ENCODE results near the gene UBE2J2.

The UBE2J2 gene

GRCh38 chr1:1280782-1281481, 7.3 kb upstream of the UBE2J2 start:
- DNase-seq, result no peak

- no peak for DNase-seq
These were observed 5.4 kb upstream of the UBE2J2 start for GRCh38 chr1:1279028-1279427.

- no peak for DNase-seq
These were observed 5.0 kb upstream of the UBE2J2 start for GRCh38 chr1:1278620-1279019.

DNA sequence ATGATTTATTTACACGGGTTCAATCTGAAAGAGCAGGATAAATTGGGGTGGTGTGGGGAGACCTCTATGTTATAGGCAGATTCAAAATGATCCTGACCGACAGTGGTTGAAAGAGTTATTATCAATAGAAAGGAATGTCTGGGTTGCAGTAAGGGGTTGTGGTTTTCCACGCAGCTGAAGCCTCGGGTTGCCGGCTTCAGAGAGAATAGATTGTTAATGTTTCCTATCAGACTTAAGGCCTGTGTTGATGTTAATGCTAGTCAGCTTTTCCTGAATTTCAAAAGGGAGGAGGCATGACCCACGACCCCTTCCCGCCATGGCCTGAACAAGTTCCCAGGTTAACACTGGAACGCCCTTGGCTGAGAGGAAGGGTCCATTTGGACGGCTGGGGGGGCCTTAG, 2.2 kb upstream of the UBE2J2 start:
- DNase-seq, result no peak

DNA sequence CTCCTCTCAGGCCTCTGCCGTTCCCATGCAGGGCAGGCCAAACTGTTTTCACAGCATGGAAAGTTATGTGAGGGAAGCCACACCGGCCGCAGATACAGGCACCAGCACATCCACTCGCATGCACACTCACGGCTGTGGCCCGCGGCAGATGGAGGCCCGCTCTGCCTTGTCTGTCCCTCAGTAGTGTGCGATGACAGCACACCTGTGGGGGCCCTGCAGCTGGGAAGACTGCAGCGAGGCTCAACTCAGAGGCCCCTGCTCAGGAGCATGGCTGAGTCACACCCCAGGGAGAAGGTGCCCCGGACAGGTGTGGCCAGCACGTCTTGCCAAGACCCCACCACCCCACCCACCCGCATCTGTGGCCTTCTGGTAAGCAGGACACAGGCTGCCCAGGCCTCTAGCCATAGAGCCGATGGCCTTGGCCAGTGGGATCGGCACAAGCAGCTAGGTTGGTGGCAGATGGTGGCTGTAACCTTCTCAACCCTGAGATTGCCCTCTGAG, 1.3 kb upstream of the UBE2J2 start:
- DNase-seq, result no peak

- no peak for DNase-seq
These were observed 761 bp upstream of the UBE2J2 start for GRCh38 chr1:1274299-1274930.

- DNase-seq, result no peak
These were observed 494 bp downstream of the UBE2J2 start for GRCh38 chr1:1273209-1273511.

GRCh38 chr1:1272341-1273208, 1.1 kb downstream of the UBE2J2 start:
- DNase-seq, result no peak

GRCh38 chr1:1270813-1271212, 2.8 kb downstream of the UBE2J2 start:
- no peak for DNase-seq

- no peak for DNase-seq
These were observed 5.4 kb downstream of the UBE2J2 start for GRCh38 chr1:1268284-1268682.

DNA sequence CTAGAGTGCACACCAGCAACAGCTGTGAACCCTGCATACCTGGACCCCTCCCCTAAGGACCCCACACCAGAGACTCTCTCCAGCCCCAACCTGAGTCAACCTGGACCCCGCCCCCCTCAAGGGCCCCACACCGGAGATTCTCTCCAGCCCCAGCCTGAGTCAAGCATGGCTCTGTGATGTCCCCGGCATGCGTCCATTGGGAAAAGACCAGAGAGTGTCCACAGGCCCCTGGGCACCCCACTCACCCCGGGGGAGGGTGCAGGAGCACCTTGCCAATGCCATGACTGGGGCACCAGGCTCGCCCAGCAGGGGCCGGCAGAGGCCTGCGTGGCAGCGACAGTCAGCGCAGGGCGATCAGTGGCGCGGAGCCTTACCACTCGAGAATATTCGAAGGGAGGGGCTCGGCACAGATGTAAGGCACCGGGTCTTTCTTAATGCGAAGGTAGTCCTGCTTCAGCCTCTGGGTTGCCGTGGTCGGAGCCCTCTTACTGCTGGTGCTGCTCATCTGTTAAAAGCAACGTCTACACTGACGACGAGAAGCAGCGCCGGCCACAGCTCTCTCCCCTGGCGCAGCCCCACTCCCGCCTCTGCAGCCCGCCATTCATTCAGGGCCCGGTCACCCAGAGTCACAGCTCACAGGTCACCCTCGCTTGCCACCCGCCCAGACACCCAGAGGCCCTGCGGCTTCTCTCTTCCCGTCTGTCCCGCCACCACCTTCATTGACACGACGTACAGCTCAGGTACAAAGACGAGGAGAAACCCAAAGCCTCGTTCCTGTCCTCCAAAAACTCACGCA, 6.0 kb downstream of the UBE2J2 start:
- no peak for DNase-seq

- DNase-seq, result no peak
These were observed 8.8 kb downstream of the UBE2J2 start for GRCh38 chr1:1264868-1265272.

DNA sequence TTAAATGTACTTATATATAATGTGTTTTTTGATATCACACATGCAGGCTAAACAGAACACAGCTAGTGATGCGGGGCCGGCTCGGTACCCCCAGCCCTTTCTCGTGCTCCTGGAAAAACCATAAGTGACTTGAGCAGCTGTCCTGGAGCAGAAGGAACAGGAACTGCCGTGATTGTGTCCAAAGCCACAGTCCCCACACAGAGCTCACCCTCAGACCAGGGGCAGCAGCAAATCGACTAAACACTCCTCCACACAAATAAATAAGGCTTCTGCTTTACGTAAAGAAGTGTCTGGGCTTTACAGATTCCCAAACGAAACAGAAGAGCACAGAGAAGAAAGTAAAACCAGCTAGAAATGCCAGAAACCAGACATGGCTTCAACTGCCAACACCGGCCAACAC, 9.6 kb downstream of the UBE2J2 start:
- no peak for DNase-seq

- DNase-seq, result no peak
These were observed 10.9 kb downstream of the UBE2J2 start for GRCh38 chr1:1262758-1263157.

GRCh38 chr1:1262071-1262470, 11.6 kb downstream of the UBE2J2 start:
- DNase-seq, result no peak

- DNase-seq, result no peak
These were observed 12.7 kb downstream of the UBE2J2 start for GRCh38 chr1:1260843-1261560.

DNA sequence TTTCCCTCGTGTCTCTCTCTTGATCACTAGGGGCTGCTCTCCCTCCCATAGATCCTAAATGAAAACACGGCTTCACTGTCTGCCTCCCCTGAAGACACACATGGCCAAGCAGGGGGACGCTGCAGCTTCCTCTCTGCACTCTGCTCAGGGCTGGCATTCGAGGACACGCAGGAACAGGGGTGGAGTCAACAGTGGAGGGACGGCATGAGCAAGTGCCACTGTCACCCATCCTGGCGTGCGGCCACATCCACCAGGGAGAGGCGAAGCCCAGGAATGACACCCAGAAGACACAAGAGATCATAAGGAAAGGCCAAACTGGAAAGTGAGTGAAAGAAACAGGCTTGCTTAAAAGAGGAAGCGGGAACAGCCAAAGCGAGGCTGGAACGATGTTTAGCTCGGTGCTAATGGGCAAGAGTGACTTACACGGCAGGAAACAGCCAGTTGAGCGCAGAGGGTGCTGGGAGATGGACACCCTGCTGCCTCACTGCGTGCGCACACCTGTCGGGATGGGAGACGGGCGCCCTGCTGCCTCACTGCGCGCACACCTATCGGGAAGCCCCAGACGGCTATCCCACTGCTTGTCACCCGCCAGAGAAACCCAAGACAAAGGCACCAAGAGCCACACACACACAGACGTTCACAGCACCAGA, 13.6 kb downstream of the UBE2J2 start:
- DNase-seq, result no peak

GRCh38 chr1:1259540-1259939, 14.1 kb downstream of the UBE2J2 start:
- no peak for DNase-seq

DNA sequence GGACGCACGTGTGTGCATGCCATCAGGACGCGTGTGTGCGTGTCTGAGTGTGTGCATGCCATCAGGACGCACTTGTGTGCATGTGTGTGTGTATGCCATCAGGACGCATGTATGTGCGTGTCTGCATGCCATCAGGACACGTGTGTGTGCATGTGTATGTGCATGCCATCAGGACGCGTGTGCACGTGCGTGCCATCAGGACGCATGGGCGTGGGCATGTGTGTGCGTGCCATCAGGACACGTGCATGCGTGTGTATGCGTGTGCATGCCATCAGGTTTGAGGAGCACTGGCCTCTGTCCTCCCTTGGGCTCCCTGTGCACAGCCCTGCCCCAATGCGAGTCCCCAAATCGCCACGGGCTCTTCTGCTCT, 14.6 kb downstream of the UBE2J2 start:
- no peak for DNase-seq

DNA sequence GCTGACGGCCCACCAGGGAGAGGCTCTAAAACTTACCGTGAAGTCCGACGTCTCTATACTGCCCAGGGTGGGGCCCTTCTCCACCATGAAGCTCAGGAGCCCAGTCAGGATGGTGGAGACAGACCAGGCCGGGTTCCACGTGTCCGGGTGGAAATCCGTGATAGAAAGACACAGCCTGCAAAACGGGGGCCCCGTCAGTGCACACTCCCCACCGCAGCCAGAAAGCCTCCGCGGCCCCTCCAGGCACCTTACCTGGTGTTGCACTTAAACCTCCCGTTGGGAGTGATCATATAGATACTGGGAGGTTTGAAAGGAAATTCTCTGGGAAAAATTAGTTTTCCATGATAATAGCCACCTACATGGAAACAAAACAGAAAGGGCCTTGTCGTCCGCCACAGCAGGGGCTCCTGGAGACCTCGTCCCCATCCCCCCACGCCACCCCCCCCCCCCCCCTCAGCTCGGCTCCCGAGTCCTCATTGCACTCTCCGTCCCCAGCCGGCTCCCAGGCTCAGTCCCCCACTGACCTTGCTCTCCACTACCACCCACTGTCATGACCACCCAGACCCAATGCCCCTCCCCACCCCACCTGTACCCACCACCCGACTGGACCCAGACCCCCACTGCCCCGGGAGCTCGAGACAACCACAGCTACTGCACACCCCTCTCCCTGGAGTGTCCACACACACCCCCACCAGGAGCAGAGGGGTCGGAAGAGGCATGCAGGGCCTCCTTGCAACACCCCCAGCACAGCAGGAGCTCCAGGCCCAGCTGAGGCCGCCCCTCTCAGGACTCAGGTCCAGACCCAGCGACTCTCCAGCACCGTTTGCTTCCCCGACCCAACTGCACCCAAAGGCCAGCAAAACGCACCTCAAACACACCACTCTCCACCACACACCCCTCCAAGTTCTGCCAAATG, 16.4 kb downstream of the UBE2J2 start:
- no peak for DNase-seq

GRCh38 chr1:1255611-1256010, 18.0 kb downstream of the UBE2J2 start:
- DNase-seq, result no peak
